GM19372 (cell line): ENCODE results near the gene SPDYC.
"Not testable (repeated sequence)": the region's sequence is repeated elsewhere in the genome, so short reads cannot be mapped to it uniquely, and the experiment has no call there.

Source experiments
- ATAC-seq: cut with Tn5 transposase; IDR thresholded peaks from one replicate; pipeline ENCODE4 v1.9.1; 2021; ENCODE audit warnings: mild to moderate bottlenecking, low read depth, moderate library complexity; ENCODE audit not compliant: unreplicated experiment

SPDYC gene

GRCh38 chr11:65134240-65134951, 35.6 kb upstream of the SPDYC start, which contains the start of gene SYVN1:
SYVN1 (minus strand) TSS chr11:65134519; CDS start chr11:65133601, 918 bp downstream.
- ATAC-seq = peak; percentile 47

- peak; percentile 63 for ATAC-seq
These were observed 34.9 kb upstream of the SPDYC start for GRCh38 chr11:65134952-65135632.

- no peak for ATAC-seq
These were observed 34.3 kb upstream of the SPDYC start for GRCh38 chr11:65135633-65136145.

GRCh38 chr11:65136515-65137096, 33.4 kb upstream of the SPDYC start:
- ATAC-seq = no peak

- ATAC-seq = no peak
These were observed 28.0 kb upstream of the SPDYC start for GRCh38 chr11:65141896-65142494.

GRCh38 chr11:65147352-65148075, 22.5 kb upstream of the SPDYC start:
- no peak for ATAC-seq

- ATAC-seq = no peak
These were observed 21.4 kb upstream of the SPDYC start for GRCh38 chr11:65148657-65149056.

GRCh38 chr11:65150131-65150508, 19.9 kb upstream of the SPDYC start:
- not testable (repeated sequence) for ATAC-seq

GRCh38 chr11:65150509-65151299, 19.3 kb upstream of the SPDYC start:
- no peak for ATAC-seq

- no peak for ATAC-seq
These were observed 18.6 kb upstream of the SPDYC start for GRCh38 chr11:65151331-65151899.

GRCh38 chr11:65152122-65152521, 17.9 kb upstream of the SPDYC start:
- no peak for ATAC-seq

- no peak for ATAC-seq
These were observed 13.8 kb upstream of the SPDYC start for GRCh38 chr11:65156256-65156655.

- ATAC-seq = no peak
These were observed 13.1 kb upstream of the SPDYC start for GRCh38 chr11:65156926-65157325.

GRCh38 chr11:65157336-65157735, 12.7 kb upstream of the SPDYC start:
- no peak for ATAC-seq

GRCh38 chr11:65159012-65159411, 11.0 kb upstream of the SPDYC start:
- ATAC-seq = no peak

- ATAC-seq = no peak
These were observed 9.4 kb upstream of the SPDYC start for GRCh38 chr11:65160643-65161042.

- no peak for ATAC-seq
These were observed 6.3 kb upstream of the SPDYC start for GRCh38 chr11:65163684-65164083.

GRCh38 chr11:65165410-65166317, 4.4 kb upstream of the SPDYC start:
- ATAC-seq = no peak
